SJSA1 (cell line): ENCODE data around the gene OIT3. TPM values are rescaled to one million over a fixed set of nuclear protein-coding genes. Genes with fewer than 3 reads are reported as not detected.

Source experiments
- DNase-seq, 2 experiments: peaks; one replicate each; pipeline ENCODE4 v3.0.0-alpha.2; 2015 to 2020; ENCODE audit warnings: low spot score in 2 of 2, low read depth in 1 of 2
- H3K27ac ChIP-seq: fragments of 250-450 bp; sonication (Bioruptor Pico); 2 replicates; pipeline ENCODE4 v1.5.1; 2020; ENCODE audit warnings: mild to moderate bottlenecking, moderate library complexity
- H3K27me3 ChIP-seq: fragments of 250-450 bp; sonication (Bioruptor Pico); replicated peaks from 2 replicates; pipeline ENCODE4 v1.5.1; 2020; ENCODE audit warnings: mild to moderate bottlenecking, moderate library complexity
- H3K36me3 ChIP-seq: fragments of 250-450 bp; sonication (Bioruptor Pico); 2 replicates; pipeline ENCODE4 v1.5.1; 2020; ENCODE audit warnings: mild to moderate bottlenecking
- H3K4me1 ChIP-seq: fragments of 250-450 bp; sonication (Bioruptor Pico); replicated peaks from 2 replicates; pipeline ENCODE4 v1.6.1; 2021; ENCODE audit warnings: mild to moderate bottlenecking
- H3K4me3 ChIP-seq: fragments of 250-450 bp; sonication (Bioruptor Pico); 2 replicates; pipeline ENCODE4 v1.5.1; 2020; ENCODE audit warnings: mild to moderate bottlenecking
- H3K9me3 ChIP-seq: fragments of 250-450 bp; sonication (Bioruptor Pico); replicated peaks from 2 replicates; pipeline ENCODE4 v1.5.1; 2020; ENCODE audit warnings: mild to moderate bottlenecking
- total RNA-seq: library from RNA; depleted of rRNA; stranded (reverse); fragments of >200 nt; shearing (Covaris generic); gene quantifications from 2 replicates; pipeline ENCODE4 v1.2.3, GENCODE V29; 2014; rRNA removed

OIT3 gene
- not detected in 2 replicates for total RNA-seq

DNA sequence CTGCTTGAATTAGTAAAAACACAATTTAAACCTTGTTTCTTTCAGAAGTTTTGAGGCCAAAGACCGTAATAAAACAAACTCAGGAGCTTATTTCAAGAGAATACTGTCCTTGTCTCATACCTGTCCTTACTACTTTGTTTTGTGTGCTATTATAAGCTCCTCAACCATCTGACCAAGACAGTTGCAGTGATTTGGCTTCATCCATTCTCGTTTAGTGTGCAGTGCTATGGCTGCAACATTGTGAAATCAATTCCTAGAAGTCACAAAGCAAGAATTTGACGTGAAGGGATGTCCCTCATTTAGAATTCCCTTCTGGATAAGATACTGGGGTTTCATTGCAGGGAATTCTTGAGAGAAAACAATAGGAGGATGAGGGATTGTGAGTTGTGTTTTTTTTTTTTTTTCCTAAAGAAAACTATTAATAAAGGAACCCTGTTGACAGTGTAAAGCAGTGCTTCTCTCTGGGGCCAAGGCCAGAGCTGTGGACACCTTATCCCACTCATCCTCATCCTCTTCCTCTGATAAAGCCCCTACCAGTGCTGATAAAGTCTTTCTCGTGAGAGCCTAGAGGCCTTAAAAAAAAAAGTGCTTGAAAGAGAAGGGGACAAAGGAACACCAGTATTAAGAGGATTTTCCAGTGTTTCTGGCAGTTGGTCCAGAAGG is at the start of gene OIT3:
OIT3 (plus strand) TSS at position 604 of the 663 bp plus-strand sequence. CDS start 60 bp downstream, outside the sequence.
- no peaks in the 10 kb centered on the region for H3K4me1 ChIP-seq
- no peak within 1 kb of the TSS for H3K27ac ChIP-seq
- no peaks in the 10 kb centered on the region for H3K27me3 ChIP-seq
- H3K36me3 ChIP-seq: peaks cover 6% of the 10 kb centered on the region
- H3K9me3 ChIP-seq: no peaks in the 10 kb centered on the region
- no peak within 1 kb of the TSS for H3K4me3 ChIP-seq
- DNase-seq: no peak

DNA sequence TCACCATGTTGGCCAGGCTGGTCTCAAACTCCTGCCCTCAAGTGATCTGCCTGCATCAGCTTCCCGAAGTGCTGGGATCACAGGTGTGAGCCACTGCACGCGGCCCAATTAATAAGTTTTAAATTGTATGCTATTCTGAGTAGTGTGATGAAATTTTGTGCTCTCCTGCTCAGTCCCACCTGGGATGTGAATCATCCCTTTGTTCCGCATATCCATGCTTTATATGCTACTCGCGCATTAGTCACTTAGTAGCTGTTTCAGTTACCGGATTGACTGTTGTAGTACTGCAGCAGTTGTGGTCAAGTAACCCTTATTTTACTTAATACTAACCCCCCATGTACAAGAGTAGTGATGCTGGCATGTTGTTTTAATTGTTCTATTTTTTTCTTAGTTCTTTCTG is 47.3 kb upstream of the OIT3 start:
- no peaks in the 10 kb centered on the region for H3K27me3 ChIP-seq
- H3K4me3 ChIP-seq: no peak overlapping the region
- H3K27ac ChIP-seq: no peak overlapping the region
- no peak for DNase-seq
- H3K9me3 ChIP-seq: no peaks in the 10 kb centered on the region
- H3K4me1 ChIP-seq: peaks cover 10% of the 10 kb centered on the region; the same call in 1 of the 2 replicates
- H3K36me3 ChIP-seq: no peaks in the 10 kb centered on the region; the same call in none of the 2 replicates

DNA sequence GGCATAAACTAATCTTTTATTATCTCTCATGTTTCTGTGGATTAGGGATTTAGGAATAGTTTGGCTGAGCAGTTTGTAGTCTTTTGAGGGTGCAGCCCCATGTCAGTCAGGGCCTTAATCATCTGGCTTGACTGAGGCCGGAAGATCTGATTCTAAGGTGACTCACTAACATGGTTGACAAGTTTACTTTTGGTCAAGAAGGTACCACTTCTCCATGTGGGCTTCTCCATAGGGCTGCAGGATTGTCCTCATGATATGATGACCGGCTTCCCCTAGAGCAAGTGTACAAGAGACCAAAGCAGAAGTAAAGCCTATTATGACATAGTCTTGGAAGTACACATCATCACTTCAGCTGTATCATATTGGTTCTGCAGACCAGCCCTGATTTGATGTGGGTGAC is 45.9 kb upstream of the OIT3 start:
- H3K4me1 ChIP-seq: peaks cover 10% of the 10 kb centered on the region; the same call in 1 of the 2 replicates
- no peak overlapping the region for H3K27ac ChIP-seq
- DNase-seq: no peak
- no peak overlapping the region for H3K4me3 ChIP-seq
- H3K27me3 ChIP-seq: no peaks in the 10 kb centered on the region
- H3K9me3 ChIP-seq: no peaks in the 10 kb centered on the region
- H3K36me3 ChIP-seq: no peaks in the 10 kb centered on the region; the same call in none of the 2 replicates

DNA sequence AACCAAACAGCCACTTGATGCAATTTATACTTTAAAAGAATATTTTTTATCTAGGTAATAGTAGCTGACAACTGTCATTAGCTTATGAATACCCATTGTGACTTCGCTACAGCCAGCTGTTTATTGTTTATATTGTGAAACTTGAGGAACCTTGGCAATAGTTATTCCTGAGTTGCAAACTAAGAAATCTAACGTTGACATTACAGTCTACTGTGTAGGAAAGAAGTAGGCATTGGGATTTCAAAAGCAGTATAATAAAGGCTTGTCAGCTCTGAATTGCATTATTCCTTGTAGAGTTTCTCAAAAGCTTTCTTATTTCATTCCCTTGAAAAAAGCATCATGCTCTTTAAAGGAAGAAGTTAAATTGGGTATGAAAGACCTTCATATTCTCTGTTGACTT is 42.7 kb upstream of the OIT3 start:
- Histone ChIP-seq H3K9me3 (no peaks in the 10 kb centered on the region), H3K4me3 (no peak overlapping the region), H3K27me3 (no peaks in the 10 kb centered on the region), H3K4me1 (0 out of 2 replicates have a peak, but pooled peaks cover 4% of the 10 kb centered on the region), H3K27ac (no peak overlapping the region), H3K36me3 (no peaks in the 10 kb centered on the region; the same call in none of the 2 replicates)
- no peak for DNase-seq

DNA sequence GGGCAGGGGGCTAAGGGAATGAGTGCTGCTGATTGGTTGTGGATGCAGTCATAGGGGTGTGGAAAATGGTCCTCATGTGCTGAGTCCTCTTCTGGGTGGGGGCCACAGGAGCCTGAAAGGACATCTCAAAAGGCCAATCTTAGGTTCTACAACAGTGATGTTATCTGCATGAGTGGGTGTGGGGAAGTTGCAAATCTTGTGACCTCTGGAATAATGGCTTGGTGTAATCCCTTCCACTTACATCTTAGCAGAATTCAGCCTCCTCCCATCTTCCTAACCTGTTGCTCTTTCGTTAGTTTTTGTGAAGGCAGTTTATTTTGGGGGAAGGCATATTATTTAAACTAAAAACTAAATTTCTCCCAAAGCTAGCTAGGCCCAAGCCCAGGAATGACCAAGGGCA is 42.0 kb upstream of the OIT3 start:
- H3K27me3 ChIP-seq: no peaks in the 10 kb centered on the region
- no peaks in the 10 kb centered on the region; the same call in none of the 2 replicates for H3K36me3 ChIP-seq
- no peak for DNase-seq
- no peak overlapping the region for H3K27ac ChIP-seq
- H3K9me3 ChIP-seq: no peaks in the 10 kb centered on the region
- H3K4me1 ChIP-seq: no peaks in the 10 kb centered on the region
- H3K4me3 ChIP-seq: no peak overlapping the region

DNA sequence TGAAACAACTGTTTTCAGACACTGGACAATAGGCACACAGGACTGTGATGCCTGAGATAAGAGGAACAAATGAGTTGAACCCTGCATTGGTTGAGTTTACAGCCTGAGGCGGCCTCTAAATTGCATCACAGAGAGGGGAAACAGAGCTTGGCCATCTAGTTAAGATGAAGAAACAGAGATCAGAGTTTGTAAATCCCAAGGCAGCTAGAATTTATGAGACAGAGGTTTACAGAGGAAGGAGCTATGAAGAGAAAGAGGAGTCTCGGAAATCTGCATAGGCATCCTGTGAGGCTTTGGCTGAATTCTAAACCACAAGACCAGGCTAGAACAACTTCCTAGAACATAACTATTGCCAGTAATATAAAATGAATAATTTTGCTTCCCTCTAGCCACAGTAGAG is 41.0 kb upstream of the OIT3 start:
- Histone ChIP-seq H3K27ac (no peak overlapping the region), H3K9me3 (no peaks in the 10 kb centered on the region), H3K4me1 (no peaks in the 10 kb centered on the region), H3K4me3 (no peak overlapping the region), H3K36me3 (no peaks in the 10 kb centered on the region; the same call in none of the 2 replicates), H3K27me3 (no peaks in the 10 kb centered on the region)
- no peak for DNase-seq

DNA sequence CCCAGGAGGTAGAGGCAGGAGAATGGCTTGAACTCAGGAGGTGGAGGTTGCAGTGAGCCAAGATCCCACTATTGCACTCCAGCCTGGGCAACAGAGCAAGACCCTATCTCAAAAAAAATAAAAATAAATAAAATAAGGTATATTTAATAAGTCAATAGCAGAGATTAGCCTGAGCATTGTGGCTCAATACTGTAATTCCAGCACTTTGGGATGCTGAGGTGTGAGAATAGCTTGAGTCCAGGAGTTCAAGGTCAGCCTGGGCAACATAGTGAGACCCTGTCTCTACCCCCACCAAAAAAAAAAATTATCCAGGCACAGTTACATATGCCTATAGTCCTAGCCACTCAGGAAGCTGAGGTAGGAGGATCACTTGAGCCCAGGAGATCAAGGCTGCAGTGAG is 38.4 kb upstream of the OIT3 start:
- H3K27me3 ChIP-seq: no peaks in the 10 kb centered on the region

DNA sequence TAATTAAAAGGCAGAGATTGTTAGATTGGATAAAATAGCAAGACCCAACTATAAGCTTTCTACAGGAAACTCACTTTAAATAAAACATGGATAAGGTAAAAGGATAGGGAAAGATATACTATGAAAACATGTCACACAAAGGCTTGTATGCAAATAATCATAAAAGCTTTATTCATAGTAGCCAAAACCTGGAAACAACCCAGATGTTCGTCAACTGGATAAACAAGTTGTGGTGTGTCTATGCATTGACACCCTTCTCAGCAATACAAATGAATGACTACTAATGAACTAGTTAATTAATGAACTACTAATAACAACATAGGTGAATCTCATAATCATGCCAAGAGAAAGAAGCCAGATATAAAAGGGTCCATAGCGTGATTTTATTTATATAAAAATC is 37.7 kb upstream of the OIT3 start:
- H3K27ac ChIP-seq: no peak overlapping the region
- no peak for DNase-seq
- no peak overlapping the region for H3K4me3 ChIP-seq
- H3K36me3 ChIP-seq: peaks cover 17% of the 10 kb centered on the region
- H3K9me3 ChIP-seq: no peaks in the 10 kb centered on the region
- H3K27me3 ChIP-seq: no peaks in the 10 kb centered on the region
- H3K4me1 ChIP-seq: no peaks in the 10 kb centered on the region

More for the DNA sequence above, 38.4 kb upstream of the OIT3 start:
- H3K36me3 ChIP-seq: peaks cover 10% of the 10 kb centered on the region
- no peaks in the 10 kb centered on the region for H3K9me3 ChIP-seq
- no peak overlapping the region for H3K27ac ChIP-seq
- DNase-seq: no peak
- no peaks in the 10 kb centered on the region for H3K4me1 ChIP-seq
- H3K4me3 ChIP-seq: no peak overlapping the region

DNA sequence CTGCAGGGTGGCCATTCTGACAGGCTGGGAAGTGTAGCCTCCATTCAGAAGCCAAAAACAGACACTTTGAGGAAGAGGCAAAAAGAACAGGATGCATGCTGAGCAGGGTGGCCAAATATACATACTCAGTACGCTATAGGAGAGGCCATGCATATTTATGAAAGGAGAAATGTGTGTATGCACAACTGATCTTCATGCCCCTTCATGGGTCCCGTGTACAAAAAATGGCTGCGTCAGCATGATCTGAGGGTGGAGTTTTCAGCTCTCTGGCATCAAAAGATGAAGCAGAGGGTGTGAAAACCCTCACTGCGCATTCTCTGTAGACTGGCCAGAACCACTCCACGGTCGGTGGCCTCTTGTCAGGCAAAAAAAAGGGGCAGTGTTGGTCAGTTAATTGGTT is 35.5 kb upstream of the OIT3 start:
- Histone ChIP-seq H3K4me1 (no peaks in the 10 kb centered on the region), H3K27ac (no peak overlapping the region), H3K4me3 (no peak overlapping the region), H3K36me3 (peaks cover 26% of the 10 kb centered on the region), H3K27me3 (no peaks in the 10 kb centered on the region), H3K9me3 (no peaks in the 10 kb centered on the region)
- DNase-seq: no peak

DNA sequence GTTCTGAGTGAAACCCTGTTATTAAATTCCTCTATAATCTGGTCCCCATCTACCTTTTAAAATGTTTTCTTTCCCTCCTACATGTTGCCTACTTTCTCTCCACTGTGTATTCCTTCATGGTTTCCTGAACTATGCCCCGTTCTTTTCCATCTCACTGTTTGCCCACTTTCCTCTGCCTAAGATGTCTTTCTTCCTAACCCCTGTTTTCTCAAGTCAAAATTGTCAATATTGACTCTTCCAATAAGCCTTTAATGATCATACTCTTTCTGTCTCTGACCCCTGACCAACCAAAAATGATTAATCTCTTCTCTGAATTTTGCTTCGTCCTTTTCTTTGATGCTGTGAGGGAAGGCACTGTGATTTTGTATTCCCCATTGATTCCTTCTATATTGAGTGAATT is 30.6 kb upstream of the OIT3 start:
- no peak overlapping the region for H3K4me3 ChIP-seq
- H3K27me3 ChIP-seq: no peaks in the 10 kb centered on the region
- DNase-seq: no peak
- H3K4me1 ChIP-seq: no peaks in the 10 kb centered on the region
- H3K36me3 ChIP-seq: peaks cover 42% of the 10 kb centered on the region
- H3K9me3 ChIP-seq: no peaks in the 10 kb centered on the region
- no peak overlapping the region for H3K27ac ChIP-seq

DNA sequence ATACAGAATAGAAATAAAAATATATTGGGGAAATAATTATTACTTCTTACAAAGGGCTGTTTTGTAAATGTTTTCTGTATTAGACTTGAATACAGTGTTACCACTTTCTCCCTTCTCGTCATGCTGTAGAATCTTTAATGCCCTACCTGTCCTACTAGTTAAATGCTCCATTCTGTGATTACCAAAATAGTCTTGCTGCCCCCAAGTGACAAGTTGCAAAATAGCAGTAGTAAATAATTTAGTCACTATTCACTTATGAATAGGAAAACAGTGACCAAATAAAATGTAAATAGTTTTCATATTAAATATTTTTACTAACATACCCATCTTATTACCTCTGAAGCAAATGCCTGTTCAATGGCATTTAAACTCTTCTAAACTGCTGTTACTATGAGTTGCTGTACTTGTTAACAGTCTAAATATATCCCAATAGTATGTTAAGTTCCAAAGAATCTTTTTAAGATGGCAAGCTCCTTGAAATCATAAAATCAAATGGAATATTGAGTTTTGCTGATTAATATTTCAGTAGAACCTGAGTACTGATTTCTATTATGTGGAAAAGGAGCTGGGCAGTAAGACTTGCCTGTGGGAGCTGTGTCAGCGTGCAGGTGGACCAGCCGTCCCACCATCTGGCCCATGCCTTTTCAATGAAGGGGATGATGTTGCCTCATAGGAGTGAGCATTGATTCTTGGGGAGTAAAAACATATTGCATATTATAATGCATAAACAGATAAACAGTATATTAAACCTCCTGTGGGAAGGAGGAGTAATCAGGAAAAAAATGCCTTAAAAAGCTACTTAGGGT is 18.1 kb upstream of the OIT3 start:
- H3K4me1 ChIP-seq: no peaks in the 10 kb centered on the region
- peaks cover 46% of the 10 kb centered on the region for H3K36me3 ChIP-seq
- no peaks in the 10 kb centered on the region for H3K27me3 ChIP-seq
- DNase-seq: peak in 1 of 2 experiments; percentile 14
- no peak overlapping the region for H3K27ac ChIP-seq
- no peak overlapping the region for H3K4me3 ChIP-seq
- no peaks in the 10 kb centered on the region for H3K9me3 ChIP-seq

DNA sequence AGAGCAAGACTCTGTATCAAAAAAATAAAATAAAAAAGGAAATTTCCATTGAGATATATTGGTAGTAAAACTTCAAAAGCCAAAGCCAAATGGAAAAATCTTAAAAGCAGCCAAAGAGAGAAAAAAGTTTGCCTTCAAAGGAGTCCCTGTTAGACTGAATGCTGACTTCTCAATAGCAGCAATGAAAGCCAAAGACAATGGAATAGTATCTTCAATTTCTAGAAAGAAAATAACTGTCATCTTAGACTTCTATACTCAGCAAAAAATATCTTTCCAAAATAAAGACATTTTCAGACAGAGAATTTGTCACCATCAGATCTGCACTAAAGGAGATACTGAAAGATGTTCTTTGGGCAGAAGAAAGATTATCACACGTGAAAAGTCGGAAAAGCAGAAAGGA is 14.3 kb upstream of the OIT3 start:
- Histone ChIP-seq H3K36me3 (peaks cover 34% of the 10 kb centered on the region), H3K27me3 (no peaks in the 10 kb centered on the region)
- no peak for DNase-seq

DNA sequence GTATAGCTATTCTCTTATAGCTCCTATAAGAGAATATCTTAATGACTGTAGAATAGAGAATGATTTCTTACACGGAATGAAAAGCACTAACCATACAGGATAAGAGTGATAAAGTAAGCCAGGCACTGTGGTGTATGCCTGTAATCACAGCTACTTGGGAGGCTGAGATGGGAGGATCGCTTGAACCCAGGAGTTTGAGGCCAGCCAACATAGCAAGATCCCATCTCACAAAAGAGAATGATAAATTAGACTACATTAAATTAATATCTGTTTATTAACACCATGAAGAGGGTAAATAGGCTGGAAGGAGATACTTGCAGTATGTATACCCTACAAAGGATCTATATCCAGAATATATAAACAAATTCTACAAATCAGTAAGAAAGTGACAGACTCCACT is 12.2 kb upstream of the OIT3 start:
- Histone ChIP-seq H3K9me3 (no peaks in the 10 kb centered on the region), H3K4me3 (no peak overlapping the region), H3K27me3 (no peaks in the 10 kb centered on the region), H3K4me1 (no peaks in the 10 kb centered on the region), H3K36me3 (peaks cover 40% of the 10 kb centered on the region), H3K27ac (no peak overlapping the region)
- no peak for DNase-seq

More for the DNA sequence above, 14.3 kb upstream of the OIT3 start:
- Histone ChIP-seq H3K27ac (no peak overlapping the region), H3K9me3 (no peaks in the 10 kb centered on the region), H3K4me3 (no peak overlapping the region), H3K4me1 (no peaks in the 10 kb centered on the region)

DNA sequence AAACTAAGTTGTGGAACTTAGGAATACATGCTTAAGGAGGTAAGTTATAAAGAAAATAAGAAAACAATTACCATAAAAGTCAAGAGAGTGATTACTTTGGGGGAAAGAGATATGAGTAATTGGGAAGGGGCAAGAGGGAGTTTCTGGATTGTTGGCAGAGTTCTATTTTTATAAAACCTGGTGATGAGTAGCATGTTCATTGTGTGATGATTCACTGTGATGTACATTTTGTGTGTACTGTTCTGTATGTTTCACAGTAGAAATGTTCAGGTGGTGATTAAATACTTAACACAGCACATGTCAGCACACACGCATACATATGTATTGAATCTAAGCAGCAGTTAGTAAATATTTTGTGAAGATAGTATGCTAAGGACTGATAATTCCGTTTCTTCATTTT is 9.7 kb upstream of the OIT3 start:
- no peaks in the 10 kb centered on the region for H3K27me3 ChIP-seq
- no peaks in the 10 kb centered on the region for H3K9me3 ChIP-seq
- no peak overlapping the region for H3K27ac ChIP-seq
- no peak overlapping the region for H3K4me3 ChIP-seq
- H3K4me1 ChIP-seq: no peaks in the 10 kb centered on the region
- no peak for DNase-seq
- peaks cover 34% of the 10 kb centered on the region for H3K36me3 ChIP-seq
